GM21526 (cell line): ENCODE data around the gene CRYM.
"Not testable (repeated sequence)": the region's sequence is repeated elsewhere in the genome, so short reads cannot be mapped to it uniquely, and the experiment has no call there.

Experiments used
- ATAC-seq: cut with Tn5 transposase; IDR thresholded peaks from one replicate; pipeline ENCODE4 v1.9.1; 2021; ENCODE audit warnings: moderate library complexity; ENCODE audit not compliant: unreplicated experiment, low FRiP score

The CRYM gene

GRCh38 chr16:21250072-21250923 lies 27.8 kb downstream of the CRYM start:
- no peak for ATAC-seq

- not testable (repeated sequence) for ATAC-seq
Observed at GRCh38 chr16:21248179-21248578, 29.9 kb downstream of the CRYM start.

GRCh38 chr16:21244518-21245215 lies 33.4 kb downstream of the CRYM start:
- no peak for ATAC-seq

GRCh38 chr16:21242756-21243155 lies 35.3 kb downstream of the CRYM start:
- ATAC-seq, result no peak

GRCh38 chr16:21239646-21240045 lies 38.4 kb downstream of the CRYM start:
- no peak for ATAC-seq

- ATAC-seq, result no peak
Observed at GRCh38 chr16:21236831-21237230, 41.3 kb downstream of the CRYM start.

GRCh38 chr16:21235199-21235585 lies 42.9 kb downstream of the CRYM start:
- no peak for ATAC-seq

GRCh38 chr16:21233521-21234150 lies 44.5 kb downstream of the CRYM start, which contains the start of gene ANKS4B:
TSS of gene ANKS4B (plus strand) at chr16:21233699. CDS start at chr16:21233738, 39 bp downstream.
- no peak for ATAC-seq

GRCh38 chr16:21233045-21233520 lies 45.0 kb downstream of the CRYM start:
- ATAC-seq, result no peak

- ATAC-seq, result no peak
Observed at GRCh38 chr16:21228361-21228872, 49.7 kb downstream of the CRYM start.

GRCh38 chr16:21227866-21228265 lies 50.2 kb downstream of the CRYM start:
- no peak for ATAC-seq

- ATAC-seq, result no peak
Observed at GRCh38 chr16:21226749-21227148, 51.3 kb downstream of the CRYM start.

- no peak for ATAC-seq
Observed at GRCh38 chr16:21224800-21225199, 53.3 kb downstream of the CRYM start.

GRCh38 chr16:21223787-21224186 lies 54.3 kb downstream of the CRYM start:
- ATAC-seq, result no peak

- no peak for ATAC-seq
Observed at GRCh38 chr16:21222495-21223337, 55.4 kb downstream of the CRYM start.

GRCh38 chr16:21219551-21219950 lies 58.5 kb downstream of the CRYM start:
- ATAC-seq, result no peak

GRCh38 chr16:21218153-21218552 lies 59.9 kb downstream of the CRYM start:
- no peak for ATAC-seq

GRCh38 chr16:21217121-21217520 lies 61.0 kb downstream of the CRYM start:
- no peak for ATAC-seq

GRCh38 chr16:21214086-21214485 lies 64.0 kb downstream of the CRYM start:
- ATAC-seq, result no peak

- no peak for ATAC-seq
Observed at GRCh38 chr16:21211486-21211885, 66.6 kb downstream of the CRYM start, which contains the start of gene ZP2. TSS of gene ZP2 (minus strand) at chr16:21211574. CDS start at chr16:21211547, 27 bp downstream.
